Stimulated activated naive CD8-positive, alpha-beta T cell treated with anti-CD3 and anti-CD28 coated beads, Interleukin-15, Interleukin-2, amounts not matched to agents 100 ng/mL and 50 ng/mL, for 24 hours (primary cell): ENCODE results near the gene SRBD1.

ENCODE experiments used
- H3K27ac Mint-ChIP-seq: one replicate; pipeline ENCODE4 v1.8.0; 2021; ENCODE audit warnings: mild to moderate bottlenecking, mixed read lengths
- H3K27me3 Mint-ChIP-seq: one replicate; pipeline ENCODE4 v1.8.0; 2021; ENCODE audit warnings: mixed read lengths
- H3K36me3 Mint-ChIP-seq: one replicate; pipeline ENCODE4 v1.8.0; 2021; ENCODE audit warnings: low read depth, mixed read lengths
- H3K4me1 Mint-ChIP-seq: one replicate; pipeline ENCODE4 v1.8.0; 2021; ENCODE audit warnings: low read depth, mixed read lengths
- H3K4me3 Mint-ChIP-seq: one replicate; pipeline ENCODE4 v1.8.0; 2021; ENCODE audit warnings: mild to moderate bottlenecking, mixed read lengths
- H3K9me3 Mint-ChIP-seq: one replicate; pipeline ENCODE4 v1.8.0; 2021; ENCODE audit warnings: mixed read lengths

SRBD1 gene

GRCh38 chr2:45345331-45346234 lies 265.5 kb downstream of the SRBD1 start:
- no peak overlapping the region for H3K27ac Mint-ChIP-seq
- H3K36me3 Mint-ChIP-seq = no peaks in the 10 kb centered on the region
- H3K27me3 Mint-ChIP-seq = peaks cover 10% of the 10 kb centered on the region
- H3K4me3 Mint-ChIP-seq = no peak overlapping the region
- no peaks in the 10 kb centered on the region for H3K4me1 Mint-ChIP-seq
- no peaks in the 10 kb centered on the region for H3K9me3 Mint-ChIP-seq

- H3K27me3 Mint-ChIP-seq = peaks cover 10% of the 10 kb centered on the region
- H3K9me3 Mint-ChIP-seq = no peaks in the 10 kb centered on the region
- no peak overlapping the region for H3K27ac Mint-ChIP-seq
- no peak overlapping the region for H3K4me3 Mint-ChIP-seq
- no peaks in the 10 kb centered on the region for H3K4me1 Mint-ChIP-seq
- no peaks in the 10 kb centered on the region for H3K36me3 Mint-ChIP-seq
Observed at GRCh38 chr2:45344502-45344901, 266.6 kb downstream of the SRBD1 start.

GRCh38 chr2:45344071-45344470 lies 267.0 kb downstream of the SRBD1 start:
- Mint-ChIP-seq H3K9me3 (no peaks in the 10 kb centered on the region), H3K4me1 (no peaks in the 10 kb centered on the region), H3K4me3 (no peak overlapping the region)

GRCh38 chr2:45343251-45344017 lies 267.6 kb downstream of the SRBD1 start:
- no peak overlapping the region for H3K4me3 Mint-ChIP-seq
- no peaks in the 10 kb centered on the region for H3K36me3 Mint-ChIP-seq
- no peaks in the 10 kb centered on the region for H3K4me1 Mint-ChIP-seq
- H3K27ac Mint-ChIP-seq = no peak overlapping the region
- no peaks in the 10 kb centered on the region for H3K9me3 Mint-ChIP-seq
- H3K27me3 Mint-ChIP-seq = peaks cover 14% of the 10 kb centered on the region

More at GRCh38 chr2:45344071-45344470, 267.0 kb downstream of the SRBD1 start:
- Mint-ChIP-seq H3K27me3 (peaks cover 10% of the 10 kb centered on the region), H3K36me3 (no peaks in the 10 kb centered on the region), H3K27ac (no peak overlapping the region)

- no peak overlapping the region for H3K4me3 Mint-ChIP-seq
- H3K27me3 Mint-ChIP-seq = peaks cover 9% of the 10 kb centered on the region
- no peaks in the 10 kb centered on the region for H3K9me3 Mint-ChIP-seq
- no peak overlapping the region for H3K27ac Mint-ChIP-seq
- H3K36me3 Mint-ChIP-seq = no peaks in the 10 kb centered on the region
- no peaks in the 10 kb centered on the region for H3K4me1 Mint-ChIP-seq
Observed at GRCh38 chr2:45340318-45340717, 270.7 kb downstream of the SRBD1 start.

GRCh38 chr2:45339253-45339652 lies 271.8 kb downstream of the SRBD1 start:
- Mint-ChIP-seq H3K27me3 (peaks cover 4% of the 10 kb centered on the region), H3K36me3 (no peaks in the 10 kb centered on the region), H3K4me3 (no peak overlapping the region), H3K4me1 (no peaks in the 10 kb centered on the region), H3K9me3 (no peaks in the 10 kb centered on the region), H3K27ac (no peak overlapping the region)
